Glomerular endothelial cell (primary cell): ENCODE results near the gene TOX2. TPM values are rescaled to one million over a fixed set of nuclear protein-coding genes. Genes with fewer than 3 reads are reported as not detected.

ENCODE experiments used
- DNase-seq: peaks from one replicate; pipeline ENCODE4 v3.0.0-alpha.2; 2011; ENCODE audit warnings: low read depth, low spot score; ENCODE audit errors: extremely low read depth
- total RNA-seq: library from RNA; depleted of rRNA; stranded (reverse); fragments of >200 nt; gene quantifications from 2 replicates; pipeline ENCODE4 v1.2.3, GENCODE V29; 2015

TOX2 gene
- total RNA-seq, 1 donor from 2014 or later: 29.1 TPM

GRCh38 chr20:44050925-44051660, 136.4 kb downstream of the TOX2 start:
- DNase-seq: no peak

DNA sequence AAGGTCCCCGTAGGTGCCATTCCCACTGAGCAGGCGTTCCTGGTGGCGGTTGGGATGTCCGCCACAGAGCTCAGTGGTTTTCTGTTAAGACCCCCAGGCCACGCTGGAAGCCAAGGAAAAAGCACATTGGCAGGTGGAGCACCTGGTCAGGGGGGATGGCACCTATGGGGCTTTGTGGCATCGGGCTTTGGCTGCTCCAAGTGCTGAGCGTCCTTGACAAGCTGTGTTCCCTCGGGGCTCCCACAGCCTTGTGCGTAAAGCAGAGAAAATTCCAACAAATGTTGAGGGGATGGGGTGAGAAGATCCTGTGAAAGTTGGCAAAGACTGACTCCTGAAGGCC, 137.0 kb downstream of the TOX2 start:
- no peak for DNase-seq

DNA sequence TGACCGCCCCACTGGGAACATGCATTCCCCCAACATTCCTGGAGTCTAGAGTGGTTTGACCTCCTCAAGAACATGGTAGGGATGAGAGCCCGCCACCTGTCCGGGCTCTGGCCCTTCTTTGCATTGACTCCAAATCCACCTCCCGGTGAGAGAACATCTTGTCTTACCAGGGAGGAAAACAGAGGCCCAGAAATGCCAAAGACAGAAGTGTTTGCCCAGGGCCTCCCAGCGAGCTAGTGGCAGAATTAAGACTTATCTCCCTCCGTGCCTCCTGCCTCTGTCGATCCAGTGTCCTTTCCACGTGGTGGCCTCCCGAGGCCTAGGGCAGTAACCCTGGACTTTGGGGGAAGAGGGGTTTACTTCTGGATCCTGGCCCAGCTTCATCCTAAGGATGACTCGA, 137.5 kb downstream of the TOX2 start:
- DNase-seq: no peak

- DNase-seq: no peak
Observed at GRCh38 chr20:44053046-44053445, 138.4 kb downstream of the TOX2 start.

- DNase-seq: no peak
Observed at GRCh38 chr20:44054118-44054517, 139.5 kb downstream of the TOX2 start.

- no peak for DNase-seq
Observed at GRCh38 chr20:44054849-44055248, 140.2 kb downstream of the TOX2 start.

DNA sequence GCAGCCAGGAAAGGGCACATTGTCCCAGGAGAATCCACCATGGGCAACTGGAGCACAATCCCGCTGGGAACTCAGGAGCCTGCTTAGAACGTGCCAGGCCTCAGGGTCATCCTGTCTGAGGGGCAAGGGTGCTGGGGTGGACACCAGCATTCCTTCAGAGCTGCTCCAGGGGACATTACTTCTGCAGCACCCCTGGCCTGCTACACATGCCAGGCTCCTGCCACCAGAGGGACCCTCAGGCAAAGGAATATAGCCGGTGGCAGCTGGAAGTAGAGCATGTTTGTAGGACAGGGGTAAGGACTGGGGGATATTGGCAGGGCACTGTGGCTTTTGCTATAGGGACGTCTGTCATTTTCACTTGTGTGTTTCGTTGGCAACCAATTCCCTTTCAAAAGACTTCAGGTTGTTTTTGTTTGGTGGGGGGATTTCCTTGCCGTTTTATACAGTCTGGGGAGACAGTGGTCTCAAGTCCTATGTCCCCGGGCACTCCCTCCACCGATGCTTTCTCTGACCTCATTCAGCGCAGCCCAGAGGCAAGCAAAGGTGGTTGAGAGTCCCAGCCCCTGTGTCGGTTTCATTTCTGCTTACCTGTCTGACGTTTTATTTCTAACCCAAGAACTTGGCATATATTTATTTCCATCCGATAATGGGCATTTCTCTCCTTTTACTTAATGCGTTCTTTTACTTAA, 141.5 kb downstream of the TOX2 start:
- DNase-seq: no peak

- DNase-seq: no peak
Observed at GRCh38 chr20:44057698-44058675, 143.3 kb downstream of the TOX2 start.

DNA sequence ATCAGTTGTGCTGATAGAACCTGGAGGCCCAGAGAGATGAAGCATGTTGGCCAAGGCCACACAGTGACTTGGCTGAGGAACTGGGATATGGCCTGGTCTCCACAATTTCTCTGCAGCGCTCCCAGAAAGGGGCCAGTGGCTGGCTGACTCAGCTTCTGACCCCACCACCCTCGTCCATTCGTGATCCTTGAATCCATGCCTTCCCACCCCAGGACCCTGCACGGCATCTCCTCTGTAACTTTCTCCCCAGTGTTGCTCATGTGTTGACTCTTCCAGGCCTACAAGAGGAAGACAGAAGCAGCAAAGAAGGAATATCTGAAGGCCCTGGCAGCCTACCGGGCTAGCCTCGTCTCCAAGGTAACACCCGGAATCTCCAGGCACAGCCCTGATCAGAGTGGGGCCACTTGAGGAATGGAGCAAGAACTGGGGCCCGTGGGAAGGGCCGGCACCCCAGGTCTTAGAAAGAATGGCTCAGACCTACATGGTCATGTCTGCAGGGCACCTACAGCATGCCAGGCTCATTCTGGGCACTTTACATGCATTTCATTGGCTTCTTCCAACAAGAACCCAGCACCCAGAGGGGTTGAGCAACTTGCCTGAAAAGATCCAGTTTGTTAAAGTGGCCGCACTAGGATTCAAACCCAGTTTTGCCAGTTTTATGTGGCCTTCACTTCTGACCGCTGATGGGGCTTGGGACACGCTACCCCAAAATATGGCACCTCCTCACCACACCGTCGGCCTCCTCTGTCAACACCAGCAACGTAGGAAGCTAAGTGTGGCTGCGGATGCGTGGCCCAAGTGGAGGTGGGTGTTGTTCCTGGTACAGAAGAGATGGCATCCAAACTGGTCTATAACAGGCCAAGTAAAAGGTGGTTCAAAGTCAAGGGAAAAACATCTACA, 150.1 kb downstream of the TOX2 start:
- DNase-seq: no peak

DNA sequence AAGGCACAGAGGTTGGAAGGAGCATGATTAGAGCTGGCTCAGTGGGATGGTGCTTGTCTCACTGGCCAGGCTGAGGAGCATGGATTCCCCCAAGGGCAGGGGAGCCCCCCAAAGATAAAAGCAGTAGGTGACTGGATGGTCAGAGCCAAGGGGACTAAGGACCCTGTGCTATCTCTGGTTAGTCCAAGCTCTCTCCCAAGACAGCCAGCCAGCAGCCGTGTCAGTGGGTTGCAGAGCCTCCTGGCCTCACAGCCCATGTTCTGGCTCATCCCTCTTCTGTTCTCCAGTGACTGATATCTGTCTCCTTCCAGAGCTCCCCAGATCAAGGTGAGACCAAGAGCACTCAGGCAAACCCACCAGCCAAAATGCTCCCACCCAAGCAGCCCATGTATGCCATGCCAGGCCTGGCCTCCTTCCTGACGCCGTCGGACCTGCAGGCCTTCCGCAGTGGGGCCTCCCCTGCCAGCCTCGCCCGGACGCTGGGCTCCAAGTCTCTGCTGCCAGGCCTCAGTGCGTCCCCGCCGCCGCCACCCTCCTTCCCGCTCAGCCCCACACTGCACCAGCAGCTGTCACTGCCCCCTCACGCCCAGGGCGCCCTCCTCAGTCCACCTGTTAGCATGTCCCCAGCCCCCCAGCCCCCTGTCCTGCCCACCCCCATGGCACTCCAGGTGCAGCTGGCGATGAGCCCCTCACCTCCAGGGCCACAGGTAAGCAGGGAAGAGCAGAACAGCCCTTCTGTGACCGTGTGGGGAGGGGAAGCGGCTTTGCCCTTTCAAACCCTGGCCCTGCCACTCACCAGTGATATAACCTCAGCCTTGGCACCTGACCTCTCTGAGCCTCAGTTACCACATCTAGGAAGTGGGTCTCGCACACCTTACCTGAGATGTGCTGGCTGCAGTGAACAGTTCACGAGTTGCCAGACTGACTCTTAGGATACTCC, 151.0 kb downstream of the TOX2 start:
- DNase-seq: no peak

GRCh38 chr20:44066645-44067606, 152.3 kb downstream of the TOX2 start:
- no peak for DNase-seq

DNA sequence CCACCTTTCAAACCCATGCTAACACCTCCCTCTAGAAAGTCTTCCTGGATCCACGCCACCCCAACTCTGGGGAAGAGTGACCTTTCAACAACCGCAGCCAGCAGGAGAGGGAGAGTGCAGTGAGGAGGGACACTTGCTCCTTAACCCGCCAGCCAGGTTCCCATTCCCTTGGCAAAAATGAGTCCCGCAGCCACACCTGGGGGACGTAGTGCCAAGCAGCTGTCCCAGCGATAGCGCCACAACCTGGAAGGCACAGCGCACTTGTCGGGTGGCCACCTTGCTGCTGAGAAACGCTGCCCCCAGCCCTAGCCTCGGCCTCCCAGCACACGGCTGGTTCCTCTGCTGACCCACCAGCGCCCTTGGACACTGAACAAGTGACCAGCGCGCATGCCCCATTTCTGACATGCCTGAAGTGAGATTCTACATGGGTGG, 153.0 kb downstream of the TOX2 start:
- no peak for DNase-seq

DNA sequence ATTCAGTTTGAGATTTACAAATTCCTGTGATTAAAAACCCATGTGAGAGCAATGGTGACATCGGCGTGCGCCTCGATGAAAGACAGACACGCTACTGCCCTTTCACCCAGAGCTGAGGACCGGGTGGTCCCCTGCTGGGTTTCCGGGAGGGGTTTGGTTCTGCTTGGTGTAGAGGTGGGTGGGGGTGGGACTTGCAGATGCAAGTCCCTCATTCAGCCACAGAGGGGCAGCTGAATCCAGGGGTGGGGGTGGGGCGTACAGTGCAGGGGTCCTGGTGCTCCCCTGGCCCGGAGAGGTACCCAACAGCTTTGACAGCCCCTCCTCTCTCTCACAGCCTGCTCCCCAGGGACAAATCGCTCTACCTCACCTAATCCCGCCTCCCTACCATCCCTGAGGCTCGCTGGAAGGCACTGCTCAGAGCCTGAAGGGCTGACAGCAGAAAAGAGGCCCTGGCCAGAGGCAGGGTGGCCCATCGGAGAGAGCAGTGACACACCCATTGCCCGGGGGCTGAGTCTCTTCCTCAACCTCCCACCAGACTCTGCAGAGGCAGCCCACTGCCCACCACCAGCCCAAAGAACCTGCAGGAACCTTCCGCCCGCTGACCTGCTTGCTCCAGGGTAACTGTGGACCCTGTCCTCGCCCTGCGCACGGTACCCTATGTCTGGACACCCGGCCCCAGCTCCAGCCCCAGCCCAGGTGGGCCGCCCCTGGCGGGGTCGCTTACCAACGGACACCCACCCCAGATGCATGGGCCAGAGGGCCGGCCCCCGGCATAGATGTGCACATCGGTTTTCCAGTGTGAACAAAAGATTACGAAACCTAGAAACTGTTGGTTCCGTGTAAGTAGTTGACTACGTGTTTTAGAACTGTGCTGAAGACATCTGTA, 153.9 kb downstream of the TOX2 start:
- no peak for DNase-seq

DNA sequence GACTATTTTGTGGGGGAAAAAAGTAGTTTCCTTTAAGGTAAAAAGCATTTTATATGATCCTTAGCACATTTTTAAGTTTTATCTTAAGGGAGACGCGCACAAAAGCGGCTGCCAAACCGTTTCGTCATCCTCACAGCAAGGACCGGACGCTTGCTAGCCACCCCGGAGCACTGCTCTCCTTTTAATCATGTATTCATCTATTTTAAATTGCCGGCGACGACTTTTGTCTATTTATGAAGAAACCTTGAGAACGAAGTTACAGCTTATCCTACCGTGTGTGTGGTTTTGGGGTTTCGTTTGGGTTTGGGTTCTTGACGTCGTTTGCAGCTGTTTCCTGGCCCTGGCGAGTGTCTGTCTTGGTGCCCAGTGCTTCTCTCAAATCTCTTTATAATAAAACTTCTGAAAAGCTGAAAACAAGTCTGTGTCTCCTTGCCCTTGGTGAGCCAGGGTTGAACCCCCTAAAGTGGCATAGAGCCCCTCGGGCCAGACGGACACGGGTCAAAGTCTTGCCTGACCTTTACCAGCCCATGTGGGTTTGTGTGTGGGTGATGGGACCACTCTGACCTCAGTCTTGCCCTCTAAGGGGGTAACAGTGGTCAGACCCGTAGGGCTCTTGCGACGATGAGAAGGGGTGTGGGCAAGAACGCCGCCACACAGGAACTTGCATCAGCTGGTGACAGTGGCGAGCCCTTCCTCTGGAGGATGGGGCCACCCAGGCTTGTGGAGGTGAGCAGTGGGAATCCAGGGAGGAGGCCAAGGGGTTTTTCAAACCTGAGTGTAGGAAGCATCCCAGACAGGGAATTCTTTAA, 154.8 kb downstream of the TOX2 start:
- DNase-seq: no peak

- no peak for DNase-seq
Observed at GRCh38 chr20:44070139-44070900, 155.7 kb downstream of the TOX2 start.

DNA sequence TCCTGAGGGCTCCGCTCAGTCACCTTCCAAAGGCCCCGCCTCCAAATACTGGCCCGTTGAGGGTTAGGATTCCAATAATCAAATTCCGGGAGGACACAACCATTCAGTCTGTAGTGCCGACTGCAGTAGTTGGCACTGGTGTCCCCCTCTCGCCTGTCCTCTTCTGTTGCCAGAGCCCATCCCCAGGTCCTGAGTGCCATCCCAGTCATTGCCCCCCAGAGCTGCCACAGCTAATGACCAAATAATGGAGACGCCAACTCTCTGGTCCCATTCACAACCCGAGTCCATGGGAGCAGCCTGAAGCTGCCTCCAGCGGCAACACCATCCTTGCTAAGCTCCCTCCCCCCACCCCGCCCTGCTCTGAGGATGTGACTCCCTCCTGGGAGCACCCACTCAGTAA, 156.4 kb downstream of the TOX2 start:
- DNase-seq: no peak
